ENCODE results near the gene ZRANB2. TPM values are rescaled to one million over a fixed set of nuclear protein-coding genes. Genes with fewer than 3 reads are reported as not detected.
A peak's percentile ranks its signal among the peaks of the same experiment; 100 is the strongest.

Gene ZRANB2
- total and polyA plus RNA-seq, 9 of the 15 experiments (the other 6 are each of a cell fraction or from before 2014, with no cell fraction given), result 80.8 to 264 (median 157) TPM

- TF ChIP-seq MGA (IDR thresholded peaks at IDR 0.05) (peak; percentile 14; the same call in 1 of the 2 replicates), HDAC1 (IDR thresholded peaks at IDR 0.05) (peak; percentile 30 to 78; a peak in 2 of 4 replicates), ZNF121 (CRISPR knock-in tag; conservative IDR thresholded peaks at IDR 0.05) (no peak), SAFB2 (IDR thresholded peaks at IDR 0.05; ENCODE audit: borderline replicate concordance, low read depth, low read length, severe bottlenecking) (no peak), RBM39 (optimal IDR thresholded peaks at IDR 0.05; ENCODE audit: low read depth, low read length) (no peak), ZNF584 (CRISPR knock-in tag; IDR thresholded peaks at IDR 0.05; ENCODE audit: low read depth) (no peak), ZNF696 (CRISPR knock-in tag; conservative IDR thresholded peaks at IDR 0.05) (no peak), EGR1 (conservative IDR thresholded peaks at IDR 0.05) (0 out of 2 replicates have a peak, but pooled peaks have one; percentile 17), SLC30A9 (CRISPR knock-in tag; IDR thresholded peaks at IDR 0.05) (no peak), PKNOX1 (IDR thresholded peaks at IDR 0.05) (no peak; the same call in 1 of the 2 replicates)
Observed at GRCh38 chr1:71080739-71081696, at the start of gene ZRANB2 (continued).

All from K562 (cell line).